Vagina (tissue), 2 donors: Measurements from ENCODE around the gene RTL1.

Experiments used
- POLR2A ChIP-seq, 2 donors: fragments of 450-650 bp; IDR thresholded peaks; one replicate each; pipeline ENCODE4 v1.6.1; 2017; ENCODE audit warnings: antibody characterized with exemption in 2 of 2, mild to moderate bottlenecking in 2 of 2, moderate library complexity in 2 of 2
- POLR2AphosphoS5 ChIP-seq, 2 donors: sonication (generic); formaldehyde crosslinking; IDR thresholded peaks; one replicate each; pipeline ENCODE4 v1.9.0; 2017; ENCODE audit warnings: antibody characterized with exemption in 2 of 2, mild to moderate bottlenecking in 2 of 2, low read depth in 1 of 2; ENCODE audit not compliant: insufficient read depth in 1 of 2
- TF ChIP-seq, protein P1 (sequence below), 3 experiments: fragments of 450-650 bp in 2 of 3; fragments of 200-600 bp in 1 of 3; sonication (generic) in 1 of 3; IDR thresholded peaks; one replicate each; pipeline ENCODE4 v1.5.1; 2017 to 2019; ENCODE audit warnings: antibody characterized with exemption in 3 of 3, mild to moderate bottlenecking in 2 of 3, moderate library complexity in 2 of 3

DNA sequence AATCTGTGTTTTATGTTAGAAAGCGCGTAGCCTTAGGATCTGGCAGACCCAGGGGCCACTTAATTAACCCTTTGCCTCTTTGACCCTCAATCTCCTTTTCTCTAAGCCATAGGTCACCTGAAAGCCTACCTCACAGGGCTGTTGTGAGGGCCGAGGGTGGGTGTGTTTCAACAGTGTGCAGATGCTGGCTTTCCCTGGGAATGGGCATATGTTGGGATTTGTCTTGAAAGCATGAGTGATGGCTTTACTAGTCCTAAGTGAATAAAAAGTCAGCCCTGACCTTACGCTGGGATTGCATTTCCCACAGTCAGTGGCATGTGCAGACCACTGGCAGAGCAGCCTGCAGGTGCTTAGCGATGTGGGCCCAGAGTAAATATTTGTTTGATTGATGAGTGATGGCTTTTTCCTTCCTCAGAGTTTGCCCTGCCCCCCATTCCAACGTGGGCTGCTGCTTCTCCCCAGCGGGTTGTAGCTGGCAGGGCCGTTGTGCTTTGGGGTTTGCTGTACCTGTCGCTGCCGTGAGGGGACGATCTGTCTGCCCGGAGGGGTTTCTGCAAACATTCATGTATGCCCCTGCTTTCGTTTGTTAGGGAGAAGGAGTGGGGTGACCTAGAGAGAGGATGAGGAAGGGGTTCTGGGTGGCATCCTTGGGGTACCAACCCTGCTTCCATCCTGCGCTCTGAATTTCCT, 46.1 kb downstream of the RTL1 start:
- TF ChIP-seq, protein P1, sequence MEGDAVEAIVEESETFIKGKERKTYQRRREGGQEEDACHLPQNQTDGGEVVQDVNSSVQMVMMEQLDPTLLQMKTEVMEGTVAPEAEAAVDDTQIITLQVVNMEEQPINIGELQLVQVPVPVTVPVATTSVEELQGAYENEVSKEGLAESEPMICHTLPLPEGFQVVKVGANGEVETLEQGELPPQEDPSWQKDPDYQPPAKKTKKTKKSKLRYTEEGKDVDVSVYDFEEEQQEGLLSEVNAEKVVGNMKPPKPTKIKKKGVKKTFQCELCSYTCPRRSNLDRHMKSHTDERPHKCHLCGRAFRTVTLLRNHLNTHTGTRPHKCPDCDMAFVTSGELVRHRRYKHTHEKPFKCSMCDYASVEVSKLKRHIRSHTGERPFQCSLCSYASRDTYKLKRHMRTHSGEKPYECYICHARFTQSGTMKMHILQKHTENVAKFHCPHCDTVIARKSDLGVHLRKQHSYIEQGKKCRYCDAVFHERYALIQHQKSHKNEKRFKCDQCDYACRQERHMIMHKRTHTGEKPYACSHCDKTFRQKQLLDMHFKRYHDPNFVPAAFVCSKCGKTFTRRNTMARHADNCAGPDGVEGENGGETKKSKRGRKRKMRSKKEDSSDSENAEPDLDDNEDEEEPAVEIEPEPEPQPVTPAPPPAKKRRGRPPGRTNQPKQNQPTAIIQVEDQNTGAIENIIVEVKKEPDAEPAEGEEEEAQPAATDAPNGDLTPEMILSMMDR (IDR thresholded peaks at IDR 0.05): no peak
- TF ChIP-seq POLR2A (IDR thresholded peaks at IDR 0.05) (no peak), POLR2AphosphoS5 (IDR thresholded peaks at IDR 0.05; ENCODE audit: insufficient read depth in 1 of 2, low read depth in 1 of 2) (no peak)
